NB4 (cell line): ENCODE data around the gene FKBP6.
"Not testable (repeated sequence)": the region's sequence is repeated elsewhere in the genome, so short reads cannot be mapped to it uniquely, and the experiment has no call there.

Experiments
- DNase-seq: peaks from one replicate; pipeline ENCODE4 v3.0.0; 2010; ENCODE audit warnings: low read depth
- H3K4me3 ChIP-seq: one replicate; pipeline ENCODE4 v1.5.1; 2011; ENCODE audit warnings: mild to moderate bottlenecking, low read depth, low read length, moderate library complexity
- MYC ChIP-seq: IDR thresholded peaks from 2 replicates; pipeline ENCODE4 v1.6.1; 2011; ENCODE audit warnings: low read depth, low read length
- POLR2A ChIP-seq: IDR thresholded peaks from 2 replicates; pipeline ENCODE4 v1.6.1; 2011; ENCODE audit warnings: mild to moderate bottlenecking; ENCODE audit not compliant: insufficient read length; ENCODE audit errors: extremely low read depth
- TF ChIP-seq, protein P1 (sequence below): IDR thresholded peaks from 2 replicates; pipeline ENCODE4 v1.6.1; 2011; ENCODE audit warnings: low read depth, low read length
- TF ChIP-seq, protein P2 (sequence below): IDR thresholded peaks from one replicate; pipeline ENCODE4 v1.5.1; 2012; ENCODE audit warnings: low read depth, low read length

FKBP6 gene

DNA sequence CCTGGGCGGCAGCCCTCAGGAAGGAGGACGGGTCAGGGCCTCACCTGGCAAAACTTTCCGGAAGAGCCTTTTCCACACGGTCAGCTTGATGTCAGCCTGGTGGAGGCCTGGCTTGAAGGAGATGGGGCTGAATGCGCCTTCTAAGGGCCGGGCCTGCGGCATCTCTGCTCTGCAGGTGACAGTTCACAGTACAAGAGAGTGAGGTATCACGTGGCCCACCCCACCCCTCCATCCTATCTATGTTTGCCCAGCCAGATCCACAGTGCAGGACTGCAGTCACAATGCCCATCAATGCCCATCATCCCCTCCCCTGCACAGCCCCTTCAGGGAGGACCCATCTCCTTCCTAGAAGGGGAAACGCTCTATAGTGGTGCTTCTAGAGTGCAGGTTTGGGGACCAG lies 11.4 kb upstream of the FKBP6 start:
- H3K4me3 ChIP-seq, result no peak overlapping the region
- no peak for DNase-seq
- TF ChIP-seq, protein P1, sequence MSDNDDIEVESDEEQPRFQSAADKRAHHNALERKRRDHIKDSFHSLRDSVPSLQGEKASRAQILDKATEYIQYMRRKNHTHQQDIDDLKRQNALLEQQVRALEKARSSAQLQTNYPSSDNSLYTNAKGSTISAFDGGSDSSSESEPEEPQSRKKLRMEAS, result no peak

DNA sequence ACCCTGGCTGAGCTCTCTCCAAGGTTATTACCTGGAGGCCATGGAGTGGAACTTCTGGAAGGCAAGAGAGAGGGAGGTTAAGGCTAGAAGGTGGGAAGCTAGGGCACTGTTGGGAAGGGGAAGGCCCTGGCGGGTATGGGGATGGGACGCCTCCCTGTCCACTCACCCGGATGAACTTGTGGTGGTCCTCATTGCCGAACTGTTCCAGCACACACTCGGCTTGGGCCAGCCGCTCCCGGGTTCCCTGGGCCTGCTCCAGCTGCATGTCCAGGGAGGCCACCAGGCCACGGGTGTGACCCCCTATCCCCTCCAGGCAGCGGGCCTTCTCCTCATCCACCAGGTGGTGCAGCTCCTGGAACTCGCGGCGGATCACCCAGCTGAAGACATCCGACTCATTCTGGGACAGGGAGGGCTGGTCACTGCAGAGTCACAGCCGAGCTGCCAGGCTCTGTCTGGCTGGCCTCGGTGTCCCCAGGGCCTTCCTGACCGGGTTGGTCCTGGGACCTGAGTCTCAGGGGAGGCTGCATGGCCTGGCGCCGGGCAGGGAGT lies 9.2 kb upstream of the FKBP6 start:
- H3K4me3 ChIP-seq, DNase-seq: not testable (repeated sequence)

DNA sequence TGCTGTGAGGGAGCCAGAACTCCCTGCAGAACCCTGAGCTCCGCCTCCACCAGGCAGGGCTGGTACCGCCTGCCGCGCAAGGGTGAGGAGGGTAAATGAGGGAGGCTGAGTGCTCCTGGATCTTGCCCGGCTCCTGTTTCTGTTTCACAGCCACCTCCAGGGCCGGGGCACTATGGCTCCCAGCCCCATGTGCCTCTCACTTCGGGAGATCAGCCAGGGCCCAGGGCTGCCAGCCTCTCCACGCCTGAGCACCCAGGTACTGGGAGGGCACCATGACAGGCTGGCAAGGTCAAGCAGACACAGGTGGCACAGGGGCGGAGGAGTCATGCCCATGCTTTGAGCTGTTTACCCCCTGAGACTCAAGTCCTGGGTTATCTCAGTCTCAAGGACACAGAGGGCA lies 8.4 kb upstream of the FKBP6 start:
- H3K4me3 ChIP-seq, DNase-seq: not testable (repeated sequence)

DNA sequence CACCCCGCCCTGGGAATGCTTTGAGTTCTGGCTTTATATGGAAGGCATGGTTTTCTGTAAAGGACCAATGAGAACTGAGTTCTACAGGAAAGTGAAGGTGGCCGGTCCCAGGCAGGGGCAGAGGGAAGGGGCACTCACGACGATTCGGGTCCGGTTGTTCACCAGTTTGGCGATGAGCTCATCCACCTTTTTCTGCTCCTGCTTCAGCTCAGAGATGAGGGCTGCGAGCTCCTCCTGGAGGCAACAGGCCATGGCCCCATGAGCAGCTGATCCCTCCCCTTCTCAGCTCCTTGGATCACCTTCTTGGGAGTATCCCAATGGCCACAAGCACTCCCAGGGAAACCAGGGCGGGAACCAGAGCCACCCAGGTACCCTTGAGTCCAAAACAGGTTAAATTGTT lies 8.0 kb upstream of the FKBP6 start:
- DNase-seq, H3K4me3 ChIP-seq: not testable (repeated sequence)

DNA sequence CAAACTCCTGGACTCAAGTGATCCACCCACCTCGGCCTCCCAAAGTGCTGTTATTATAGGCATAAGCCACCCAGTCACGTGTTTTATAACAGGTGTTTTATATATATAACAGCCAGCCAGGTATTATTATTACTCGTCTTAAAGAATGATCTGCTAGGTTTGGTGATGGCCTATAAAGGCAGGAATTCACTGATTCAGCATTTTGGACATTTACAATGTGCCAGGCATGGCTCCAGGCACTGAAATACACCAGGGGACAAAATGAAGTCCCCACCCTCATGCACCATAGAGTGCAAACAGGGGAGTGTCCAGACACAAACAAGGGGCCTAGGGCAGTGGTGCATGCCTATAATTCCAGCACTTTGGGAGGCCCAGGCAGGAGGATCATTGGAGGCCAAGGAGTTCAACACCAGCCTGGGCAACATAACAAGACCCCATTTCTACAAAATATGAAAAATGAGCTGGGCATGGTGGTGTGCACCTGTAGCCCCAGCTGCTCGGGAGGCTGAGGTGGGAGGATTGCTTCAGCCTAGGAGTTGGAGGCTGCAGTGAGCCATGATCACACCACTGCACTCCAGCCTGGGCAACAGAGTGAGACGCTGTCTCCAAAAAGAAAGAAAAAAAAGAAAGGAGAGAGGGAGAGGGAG lies 4.4 kb upstream of the FKBP6 start:
- H3K4me3 ChIP-seq, result peak overlapping the region; percentile 6
- DNase-seq, result not testable (repeated sequence)

DNA sequence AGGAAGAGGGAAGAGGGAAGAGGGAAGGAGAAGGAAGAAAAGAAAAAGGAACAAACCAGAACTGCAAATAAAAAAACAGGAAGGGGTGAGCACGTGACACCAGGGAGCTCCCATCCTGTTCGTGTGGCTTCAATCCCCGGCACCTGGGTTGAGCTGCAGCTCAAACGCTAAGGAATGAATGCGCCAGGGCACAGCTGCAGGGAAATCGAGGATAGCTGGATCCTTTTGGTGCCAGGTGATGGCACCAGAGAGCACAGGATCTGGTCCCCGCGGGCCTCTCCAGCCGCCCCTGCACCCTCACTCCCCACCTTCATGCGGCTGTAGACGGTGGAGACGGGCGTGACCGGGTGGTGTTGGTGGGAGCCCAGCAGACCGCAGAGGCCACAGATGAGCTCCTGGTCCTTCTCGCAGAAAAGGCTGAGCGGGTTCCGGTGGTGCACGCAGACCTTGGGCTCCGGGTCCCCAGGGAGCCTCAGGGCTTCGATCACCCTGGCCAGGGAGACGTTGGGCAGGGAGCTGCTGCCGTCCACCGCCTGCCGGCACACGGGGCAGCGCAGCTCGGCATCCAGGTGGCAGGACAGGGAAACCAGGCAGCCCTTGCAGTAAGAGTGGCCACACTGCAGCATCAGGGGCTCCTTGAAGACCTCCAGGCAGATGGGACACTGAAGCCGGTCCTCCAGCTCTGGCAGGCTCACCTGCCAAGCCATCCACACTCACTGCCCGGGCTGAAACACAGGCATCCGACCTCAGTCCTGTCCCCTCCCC lies 3.7 kb upstream of the FKBP6 start:
- H3K4me3 ChIP-seq, result peak overlapping the region; percentile 6
- TF ChIP-seq MYC, result peak; percentile 65
- TF ChIP-seq, protein P1, result peak; percentile 96
- TF ChIP-seq, protein P2, sequence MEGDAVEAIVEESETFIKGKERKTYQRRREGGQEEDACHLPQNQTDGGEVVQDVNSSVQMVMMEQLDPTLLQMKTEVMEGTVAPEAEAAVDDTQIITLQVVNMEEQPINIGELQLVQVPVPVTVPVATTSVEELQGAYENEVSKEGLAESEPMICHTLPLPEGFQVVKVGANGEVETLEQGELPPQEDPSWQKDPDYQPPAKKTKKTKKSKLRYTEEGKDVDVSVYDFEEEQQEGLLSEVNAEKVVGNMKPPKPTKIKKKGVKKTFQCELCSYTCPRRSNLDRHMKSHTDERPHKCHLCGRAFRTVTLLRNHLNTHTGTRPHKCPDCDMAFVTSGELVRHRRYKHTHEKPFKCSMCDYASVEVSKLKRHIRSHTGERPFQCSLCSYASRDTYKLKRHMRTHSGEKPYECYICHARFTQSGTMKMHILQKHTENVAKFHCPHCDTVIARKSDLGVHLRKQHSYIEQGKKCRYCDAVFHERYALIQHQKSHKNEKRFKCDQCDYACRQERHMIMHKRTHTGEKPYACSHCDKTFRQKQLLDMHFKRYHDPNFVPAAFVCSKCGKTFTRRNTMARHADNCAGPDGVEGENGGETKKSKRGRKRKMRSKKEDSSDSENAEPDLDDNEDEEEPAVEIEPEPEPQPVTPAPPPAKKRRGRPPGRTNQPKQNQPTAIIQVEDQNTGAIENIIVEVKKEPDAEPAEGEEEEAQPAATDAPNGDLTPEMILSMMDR, result peak; percentile 74
- DNase-seq, result peak; percentile 89

DNA sequence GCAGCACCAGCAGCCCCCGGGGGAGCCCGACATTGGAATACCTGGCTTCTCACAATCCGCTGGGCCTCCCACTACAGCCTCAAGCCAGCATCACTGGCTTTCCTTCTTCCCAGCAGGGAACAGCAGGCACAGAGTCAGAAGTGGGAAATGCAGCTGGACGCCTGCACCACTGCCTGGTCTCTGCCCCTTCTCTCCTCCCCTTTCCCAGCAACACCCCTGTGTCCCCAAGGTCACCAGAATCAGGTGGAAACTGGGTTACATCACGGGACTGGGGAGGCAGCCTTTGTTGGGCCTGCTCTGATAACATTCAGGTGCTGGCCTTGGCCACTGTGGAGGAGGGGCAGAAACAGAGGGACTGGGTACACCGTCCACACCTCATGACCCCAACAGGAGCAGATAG lies 2.5 kb upstream of the FKBP6 start:
- DNase-seq, result not testable (repeated sequence)

DNA sequence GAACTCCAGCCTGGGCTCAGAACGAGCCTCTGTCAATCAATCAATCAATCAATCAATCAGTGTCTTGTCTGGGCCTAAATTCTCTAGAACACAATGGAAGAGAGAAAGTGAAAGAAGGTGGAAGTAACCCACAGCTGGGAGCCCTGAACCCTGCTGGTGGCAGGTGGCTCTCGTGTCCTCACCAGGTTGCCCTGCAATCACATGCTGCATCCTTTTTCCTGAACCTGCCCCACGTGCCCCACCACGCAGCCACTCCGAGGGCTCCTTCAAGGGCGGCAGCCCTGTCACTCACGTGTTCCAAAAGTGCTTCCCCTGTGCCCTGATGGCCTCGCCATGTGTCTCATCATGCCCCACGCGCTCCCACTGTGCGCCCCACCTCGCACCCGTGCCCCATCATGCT lies 512 bp upstream of the FKBP6 start:
- H3K4me3 ChIP-seq, DNase-seq: not testable (repeated sequence)

More for the DNA sequence above, 2.5 kb upstream of the FKBP6 start:
- not testable (repeated sequence) for H3K4me3 ChIP-seq

DNA sequence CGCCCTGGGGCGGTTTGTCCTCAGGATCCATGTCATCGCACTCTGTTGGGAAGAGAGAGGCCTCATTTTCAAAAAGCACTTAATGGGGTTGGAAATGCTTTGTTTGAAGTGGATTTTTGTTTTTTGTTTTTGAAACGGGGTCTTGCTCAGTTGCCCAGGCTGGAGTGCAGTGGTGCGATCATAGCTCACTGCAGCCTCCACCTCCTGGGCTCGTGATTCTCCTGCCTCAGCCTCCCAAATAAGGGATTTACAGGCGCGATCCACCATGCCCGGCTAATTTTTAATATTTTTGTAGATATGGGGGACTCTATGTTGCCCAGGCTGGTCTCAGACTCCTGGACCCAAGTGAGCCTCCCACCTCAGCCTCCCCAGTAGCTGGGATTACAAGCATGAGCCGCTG lies 735 bp downstream of the FKBP6 start:
- no peak overlapping the region for H3K4me3 ChIP-seq
- TF ChIP-seq, protein P1, result no peak
- TF ChIP-seq, protein P2, result no peak
- TF ChIP-seq POLR2A, result no peak
- no peak for TF ChIP-seq MYC
- no peak for DNase-seq

DNA sequence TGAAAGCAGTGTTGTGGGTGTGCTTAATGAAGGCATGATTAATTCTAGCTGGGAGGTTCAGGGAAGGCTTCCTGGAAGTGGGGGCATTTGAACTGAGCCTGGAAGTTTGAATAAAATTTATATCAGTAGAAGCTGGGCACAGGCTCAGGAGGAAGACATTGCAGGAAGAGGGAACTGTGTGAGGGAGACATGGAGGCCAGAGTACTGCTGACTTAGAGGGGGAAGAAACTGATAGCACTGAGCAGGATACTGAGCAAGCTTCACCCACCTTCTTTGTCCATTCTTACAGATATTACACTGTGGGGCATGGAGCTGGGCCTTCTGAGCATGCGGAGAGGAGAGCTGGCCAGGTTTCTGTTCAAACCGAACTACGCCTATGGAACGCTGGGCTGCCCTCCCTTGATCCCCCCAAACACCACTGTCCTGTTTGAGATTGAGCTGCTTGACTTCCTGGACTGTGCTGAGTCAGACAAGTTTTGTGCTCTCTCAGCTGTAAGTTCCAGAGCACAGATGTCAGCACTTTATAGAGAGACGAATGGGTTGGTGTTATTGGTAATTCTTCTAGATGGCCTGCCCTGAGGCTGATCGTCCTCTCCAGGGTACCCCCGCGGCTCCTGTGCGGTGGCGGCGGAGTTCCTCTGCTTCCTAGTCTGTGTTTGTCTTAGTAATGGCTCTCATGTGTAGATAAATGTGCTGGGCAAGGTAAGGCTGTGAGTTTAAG lies 2.1 kb downstream of the FKBP6 start:
- no peak overlapping the region for H3K4me3 ChIP-seq
- no peak for TF ChIP-seq POLR2A
- TF ChIP-seq, protein P1, result no peak
- no peak for DNase-seq
